Measurements from ENCODE around the gene GSK3A. TPM values are rescaled to one million over a fixed set of nuclear protein-coding genes. Genes with fewer than 3 reads are reported as not detected.

The GSK3A gene
- total and polyA plus RNA-seq, 2 of the 8 experiments (the other 6 are each of a cell fraction or from before 2014, with no cell fraction given) = 55.3 to 84.0 TPM

GRCh38 chr19:42217520-42218437 lies 24.6 kb downstream of the GSK3A start, which contains the start of gene DEDD2 (continued):
- peak; percentile 26 for TF ChIP-seq KDM4A (IDR thresholded peaks at IDR 0.05; ENCODE audit: low read depth, low read length, severe bottlenecking)
- no peak for TF ChIP-seq BRCA1 (IDR thresholded peaks at IDR 0.05; ENCODE audit: low read depth, low read length)
- TF ChIP-seq TCF12 (IDR thresholded peaks at IDR 0.05; ENCODE audit: low read depth, low read length) = 0 out of 2 replicates have a peak, but pooled peaks have one; percentile 74
- TF ChIP-seq POLR2AphosphoS5 (IDR thresholded peaks at IDR 0.05; ENCODE audit: low read depth, low read length) = peak; percentile 62; the same call in 1 of the 2 replicates
